CD14-positive monocyte (primary cell): ENCODE results near the gene IL12B. TPM values are rescaled to one million over a fixed set of nuclear protein-coding genes. Genes with fewer than 3 reads are reported as not detected.
"Not testable (repeated sequence)": the region's sequence is repeated elsewhere in the genome, so short reads cannot be mapped to it uniquely, and the experiment has no call there.

Source experiments
- DNase-seq, 3 donors: peaks; one replicate each; pipeline ENCODE4 v3.0.0-alpha.2; 2011 to 2022
- H2AFZ ChIP-seq: 2 replicates; pipeline ENCODE4 v1.6.0; 2012; ENCODE audit warnings: mild to moderate bottlenecking, low read depth, low read length, inconsistent platforms; ENCODE audit not compliant: insufficient read depth, poor library complexity, severe bottlenecking
- H3K27ac ChIP-seq, 2 donors: 1 replicate in 1 of 2; 2 replicates in 1 of 2; pipeline ENCODE4 v1.5.1; 2012 to 2013; ENCODE audit warnings: low read length in 2 of 2, control low read depth in 1 of 2, inconsistent platforms in 1 of 2, low read depth in 1 of 2, mild to moderate bottlenecking in 1 of 2
- H3K27me3 ChIP-seq, 2 donors: one replicate each; pipeline versions ENCODE4 v1.6.0 to v1.6.1; 2011 to 2013; ENCODE audit warnings: low read length in 2 of 2; ENCODE audit not compliant: control insufficient read depth in 2 of 2, insufficient read depth in 2 of 2
- H3K36me3 ChIP-seq, 2 donors: replicated peaks in 1 of 2; 1 replicate in 1 of 2; 2 replicates in 1 of 2; pipeline versions ENCODE4 v1.5.1 to v1.6.1; 2012 to 2013; ENCODE audit warnings: low read length in 2 of 2, control low read depth in 1 of 2, inconsistent platforms in 1 of 2, mild to moderate bottlenecking in 1 of 2; ENCODE audit not compliant: insufficient read depth in 2 of 2, control insufficient read depth in 1 of 2
- H3K4me1 ChIP-seq, 2 donors: 1 replicate in 1 of 2; 2 replicates in 1 of 2; pipeline versions ENCODE4 v1.5.1 to v1.6.1; 2012 to 2013; ENCODE audit warnings: low read length in 2 of 2, control low read depth in 1 of 2, inconsistent platforms in 1 of 2, mild to moderate bottlenecking in 1 of 2, moderate library complexity in 1 of 2; ENCODE audit not compliant: insufficient read depth in 2 of 2, control insufficient read depth in 1 of 2
- H3K4me2 ChIP-seq: replicated peaks from 2 replicates; pipeline ENCODE3; 2012; ENCODE audit warnings: low read length, moderate library complexity, mild to moderate bottlenecking; ENCODE audit not compliant: poor library complexity, severe bottlenecking; ENCODE audit errors: extremely low read depth
- H3K4me3 ChIP-seq, 3 experiments: fragments of 200-600 bp in 1 of 3; sonication (generic) in 1 of 3; replicated peaks in 1 of 3; 1 replicate in 2 of 3; 2 replicates in 1 of 3; pipeline ENCODE4 v1.5.1; 2011 to 2013; ENCODE audit warnings: low read length in 3 of 3, mild to moderate bottlenecking in 3 of 3, control low read depth in 2 of 3, low read depth in 2 of 3, inconsistent platforms in 1 of 3, moderate library complexity in 1 of 3
- H3K79me2 ChIP-seq: 2 replicates; pipeline ENCODE4 v1.6.0; 2012; ENCODE audit warnings: mild to moderate bottlenecking, control low read depth, inconsistent platforms, low read length, moderate library complexity; ENCODE audit not compliant: insufficient read depth
- H3K9ac ChIP-seq: 2 replicates; pipeline ENCODE4 v1.6.0; 2017; ENCODE audit warnings: low read length, mild to moderate bottlenecking; ENCODE audit not compliant: insufficient read depth, poor library complexity, severe bottlenecking
- H3K9me3 ChIP-seq, 2 donors: replicated peaks in 1 of 2; 1 replicate in 1 of 2; 2 replicates in 1 of 2; pipeline versions ENCODE4 v1.5.1 to v1.6.1; 2012 to 2013; ENCODE audit warnings: low read length in 2 of 2, control low read depth in 1 of 2; ENCODE audit not compliant: control insufficient read depth in 1 of 2, insufficient read depth in 1 of 2
- H4K20me1 ChIP-seq: 2 replicates; pipeline ENCODE4 v1.6.0; 2012; ENCODE audit warnings: mild to moderate bottlenecking, low read length, control low read depth, moderate library complexity; ENCODE audit not compliant: insufficient read depth
- H3K27ac Mint-ChIP-seq, 7 donors: one replicate each; pipeline ENCODE4 v1.8.0; 2020; ENCODE audit warnings: mild to moderate bottlenecking in 7 of 7, mixed read lengths in 7 of 7, moderate library complexity in 6 of 7, inconsistent platforms in 2 of 7
- H3K27me3 Mint-ChIP-seq, 3 donors: one replicate each; pipeline ENCODE4 v1.8.0; 2021 to 2022; ENCODE audit warnings: low read depth in 3 of 3, mild to moderate bottlenecking in 3 of 3, mixed read lengths in 3 of 3, moderate library complexity in 3 of 3, inconsistent platforms in 1 of 3
- H3K36me3 Mint-ChIP-seq, 2 donors: one replicate each; pipeline ENCODE4 v1.8.0; 2020; ENCODE audit warnings: mixed read lengths in 2 of 2, inconsistent platforms in 1 of 2, mild to moderate bottlenecking in 1 of 2
- H3K4me1 Mint-ChIP-seq: one replicate; pipeline ENCODE4 v1.8.0; 2020; ENCODE audit warnings: mild to moderate bottlenecking, mixed read lengths
- H3K4me3 Mint-ChIP-seq, 2 donors: one replicate each; pipeline ENCODE4 v1.8.0; 2020; ENCODE audit warnings: mild to moderate bottlenecking in 2 of 2, mixed read lengths in 2 of 2, moderate library complexity in 1 of 2
- H3K9me3 Mint-ChIP-seq, 7 donors: one replicate each; pipeline ENCODE4 v1.8.0; 2020 to 2022; ENCODE audit warnings: mixed read lengths in 7 of 7, mild to moderate bottlenecking in 6 of 7, moderate library complexity in 6 of 7, inconsistent platforms in 2 of 7
- WGBS: methylation state at CpG from one replicate; pipeline ENCODE4 v1.1.5; 2013; ENCODE audit warnings: missing lambda C conversion rate; ENCODE audit not compliant: insufficient coverage; 5-methylcytosine and 5-hydroxymethylcytosine counted together
- intact Hi-C, 2 donors: fragments of 100-400 bp; cut with micrococcal nuclease; formaldehyde crosslinking; loops; one replicate each; pipeline versions ENCODE4 v1.15.0 to v1.15.1; 2023
- polyA plus RNA-seq, 3 donors: library from polyadenylated mRNA; depleted of rRNA in 1 of 3; unstranded in 2 of 3; stranded (reverse) in 1 of 3; fragments of 300-500 nt in 2 of 3; fragments of >200 nt in 1 of 3; fragmentation: Illumina TruSeq in 2 of 3; gene quantifications; 1 replicate in 2 of 3; 2 replicates in 1 of 3; pipeline ENCODE4 v1.2.3, GENCODE V29; 2012 to 2021
- TF ChIP-seq, protein P1 (sequence below): fragments of 200-600 bp; IDR thresholded peaks from one replicate; pipeline ENCODE4 v1.8.0; 2022; ENCODE audit warnings: antibody characterized with exemption, mild to moderate bottlenecking

Gene IL12B
- polyA plus RNA-seq, 3 donors, result not detected

DNA sequence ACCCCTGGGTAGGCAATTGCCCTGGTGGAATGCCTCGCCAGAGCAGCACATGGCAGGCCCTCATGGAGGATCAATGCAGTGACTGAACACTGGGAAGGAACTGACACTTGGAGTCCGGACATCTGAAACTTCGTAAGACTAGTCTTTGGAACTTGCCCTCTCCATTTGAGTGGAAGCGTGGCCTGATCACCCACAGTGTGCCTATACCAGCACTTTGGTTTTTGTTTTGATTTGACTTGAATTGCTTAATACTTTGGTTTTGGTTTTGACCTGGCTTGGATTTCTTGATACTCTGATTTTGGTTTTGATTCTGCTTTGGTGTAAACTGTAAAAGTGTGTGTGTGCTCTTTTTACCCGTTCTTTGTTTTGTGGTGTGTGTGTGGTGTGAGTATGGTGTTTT is 36.5 kb upstream of the IL12B start:
- H3K9me3 Mint-ChIP-seq, H3K36me3 ChIP-seq, H4K20me1 ChIP-seq, H3K36me3 Mint-ChIP-seq, intact Hi-C loops, H3K27me3 ChIP-seq, H3K4me3 Mint-ChIP-seq, H3K9me3 ChIP-seq, H3K9ac ChIP-seq, DNase-seq, H3K4me3 ChIP-seq, H3K27ac ChIP-seq, H3K27ac Mint-ChIP-seq, H3K79me2 ChIP-seq, H3K4me2 ChIP-seq, H2AFZ ChIP-seq: not testable (repeated sequence)
- WGBS, result 93% methylated on average over 3 of the region's 5 CpGs
- peaks cover 14% of the 10 kb centered on the region for H3K4me1 Mint-ChIP-seq
- H3K4me1 ChIP-seq, result peaks cover 10 to 18% of the 10 kb centered on the region in 2 donors
- peaks cover 0 to 10% (median 4%) of the 10 kb centered on the region in 3 donors for H3K27me3 Mint-ChIP-seq

- Histone ChIP-seq H3K9ac (no peak overlapping the region), H3K79me2 (no peaks in the 10 kb centered on the region), H3K36me3 (no peaks in the 10 kb centered on the region), H4K20me1 (no peaks in the 10 kb centered on the region), H3K27ac (no peak overlapping the region), H3K4me2 (no peak overlapping the region), H3K27me3 (no peaks in the 10 kb centered on the region), H2AFZ (no peak overlapping the region), H3K4me1 (peaks cover 36 to 48% of the 10 kb centered on the region in 2 donors), H3K4me3 (no peak overlapping the region), H3K9me3 (no peaks in the 10 kb centered on the region)
- intact Hi-C loops, result no loop called here
- peak; percentile 77 to 97 (median 88) for DNase-seq
- no peak overlapping the region for H3K4me3 Mint-ChIP-seq
- TF ChIP-seq, protein P1, sequence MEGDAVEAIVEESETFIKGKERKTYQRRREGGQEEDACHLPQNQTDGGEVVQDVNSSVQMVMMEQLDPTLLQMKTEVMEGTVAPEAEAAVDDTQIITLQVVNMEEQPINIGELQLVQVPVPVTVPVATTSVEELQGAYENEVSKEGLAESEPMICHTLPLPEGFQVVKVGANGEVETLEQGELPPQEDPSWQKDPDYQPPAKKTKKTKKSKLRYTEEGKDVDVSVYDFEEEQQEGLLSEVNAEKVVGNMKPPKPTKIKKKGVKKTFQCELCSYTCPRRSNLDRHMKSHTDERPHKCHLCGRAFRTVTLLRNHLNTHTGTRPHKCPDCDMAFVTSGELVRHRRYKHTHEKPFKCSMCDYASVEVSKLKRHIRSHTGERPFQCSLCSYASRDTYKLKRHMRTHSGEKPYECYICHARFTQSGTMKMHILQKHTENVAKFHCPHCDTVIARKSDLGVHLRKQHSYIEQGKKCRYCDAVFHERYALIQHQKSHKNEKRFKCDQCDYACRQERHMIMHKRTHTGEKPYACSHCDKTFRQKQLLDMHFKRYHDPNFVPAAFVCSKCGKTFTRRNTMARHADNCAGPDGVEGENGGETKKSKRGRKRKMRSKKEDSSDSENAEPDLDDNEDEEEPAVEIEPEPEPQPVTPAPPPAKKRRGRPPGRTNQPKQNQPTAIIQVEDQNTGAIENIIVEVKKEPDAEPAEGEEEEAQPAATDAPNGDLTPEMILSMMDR, result peak; percentile 37
- H3K27ac Mint-ChIP-seq, result peak overlapping the region; percentile 75 to 95 (median 89)
- peaks cover 0 to 6% (median 2%) of the 10 kb centered on the region in 3 donors for H3K27me3 Mint-ChIP-seq
- peaks cover 35% of the 10 kb centered on the region for H3K4me1 Mint-ChIP-seq
- H3K9me3 Mint-ChIP-seq, result peaks cover 0 to 3% (median 0%) of the 10 kb centered on the region in 7 donors
- peaks cover 0 to 2% of the 10 kb centered on the region in 2 donors for H3K36me3 Mint-ChIP-seq
These were observed 31.9 kb upstream of the IL12B start for GRCh38 chr5:159362220-159362619.

- H3K36me3 ChIP-seq, H3K9me3 Mint-ChIP-seq, H3K9ac ChIP-seq, H4K20me1 ChIP-seq, H3K79me2 ChIP-seq, H3K27me3 ChIP-seq, H3K36me3 Mint-ChIP-seq, H3K27ac ChIP-seq, H2AFZ ChIP-seq, H3K9me3 ChIP-seq, H3K27me3 Mint-ChIP-seq, intact Hi-C loops, H3K4me3 Mint-ChIP-seq: not testable (repeated sequence)
- Histone ChIP-seq H3K4me1 (peaks cover 36 to 48% of the 10 kb centered on the region in 2 donors), H3K4me3 (peak overlapping the region in 1 of 3 experiments; percentile 3), H3K4me2 (peak overlapping the region; percentile 28)
- WGBS, result 20% methylated on average over 1 of the region's 7 CpGs
- peak overlapping the region in 3 of 7 donors; percentile 45 to 73 (median 50) for H3K27ac Mint-ChIP-seq
- H3K4me1 Mint-ChIP-seq, result peaks cover 32% of the 10 kb centered on the region
- peak in 2 of 3 donors; percentile 16 to 62 for DNase-seq
These were observed 29.6 kb upstream of the IL12B start for GRCh38 chr5:159359871-159360270.
